HG02642 (cell line): ENCODE data around the gene WNT7B.

Experiments
- ATAC-seq: cut with Tn5 transposase; IDR thresholded peaks from one replicate; pipeline ENCODE4 v1.9.1; 2021; ENCODE audit warnings: mild to moderate bottlenecking; ENCODE audit not compliant: unreplicated experiment, poor library complexity

WNT7B gene

GRCh38 chr22:45916515-45916914 lies 60.4 kb downstream of the WNT7B start:
- no peak for ATAC-seq

- ATAC-seq = no peak
Observed at GRCh38 chr22:45915841-45916240, 61.1 kb downstream of the WNT7B start.

- no peak for ATAC-seq
Observed at GRCh38 chr22:45915151-45915550, 61.8 kb downstream of the WNT7B start.

- ATAC-seq = no peak
Observed at GRCh38 chr22:45914309-45914708, 62.7 kb downstream of the WNT7B start.

- ATAC-seq = no peak
Observed at GRCh38 chr22:45912910-45913309, 64.1 kb downstream of the WNT7B start.

- no peak for ATAC-seq
Observed at GRCh38 chr22:45911601-45912271, 65.2 kb downstream of the WNT7B start.

GRCh38 chr22:45910928-45911467 lies 66.0 kb downstream of the WNT7B start:
- no peak for ATAC-seq

- ATAC-seq = no peak
Observed at GRCh38 chr22:45908961-45909360, 68.0 kb downstream of the WNT7B start.

GRCh38 chr22:45907996-45908395 lies 69.0 kb downstream of the WNT7B start:
- ATAC-seq = no peak

- ATAC-seq = no peak
Observed at GRCh38 chr22:45907378-45907777, 69.6 kb downstream of the WNT7B start.

- no peak for ATAC-seq
Observed at GRCh38 chr22:45906946-45907345, 70.0 kb downstream of the WNT7B start.

- no peak for ATAC-seq
Observed at GRCh38 chr22:45905924-45906865, 70.8 kb downstream of the WNT7B start.

- ATAC-seq = no peak
Observed at GRCh38 chr22:45905326-45905923, 71.5 kb downstream of the WNT7B start.

GRCh38 chr22:45904236-45904635 lies 72.7 kb downstream of the WNT7B start:
- no peak for ATAC-seq

GRCh38 chr22:45903355-45904135 lies 73.4 kb downstream of the WNT7B start:
- no peak for ATAC-seq

GRCh38 chr22:45897736-45898135 lies 79.2 kb downstream of the WNT7B start:
- ATAC-seq = no peak

- no peak for ATAC-seq
Observed at GRCh38 chr22:45896964-45897538, 79.9 kb downstream of the WNT7B start.

GRCh38 chr22:45896153-45896951 lies 80.6 kb downstream of the WNT7B start:
- ATAC-seq = no peak
